GM18511 (cell line): ENCODE data around the gene JADE1.

ENCODE experiments used
- ATAC-seq: cut with Tn5 transposase; IDR thresholded peaks from one replicate; pipeline ENCODE4 v1.9.1; 2021; ENCODE audit warnings: mild to moderate bottlenecking, moderate library complexity; ENCODE audit not compliant: unreplicated experiment

JADE1 gene

GRCh38 chr4:128810331-128810870, 901 bp downstream of the JADE1 start:
- no peak for ATAC-seq

- peak; percentile 52 for ATAC-seq
These were observed 1.5 kb downstream of the JADE1 start for GRCh38 chr4:128810871-128811570.

- peak; percentile 55 for ATAC-seq
These were observed 2.3 kb downstream of the JADE1 start for GRCh38 chr4:128811571-128812441.

GRCh38 chr4:128812442-128813235, 3.1 kb downstream of the JADE1 start:
- ATAC-seq: peak; percentile 4

GRCh38 chr4:128813965-128814364, 4.5 kb downstream of the JADE1 start:
- no peak for ATAC-seq

- ATAC-seq: no peak
These were observed 8.9 kb downstream of the JADE1 start for GRCh38 chr4:128818442-128818841.

- no peak for ATAC-seq
These were observed 9.7 kb downstream of the JADE1 start for GRCh38 chr4:128819082-128819742.

GRCh38 chr4:128820671-128821070, 11.2 kb downstream of the JADE1 start:
- no peak for ATAC-seq

- ATAC-seq: no peak
These were observed 11.7 kb downstream of the JADE1 start for GRCh38 chr4:128821151-128821550.

- no peak for ATAC-seq
These were observed 13.6 kb downstream of the JADE1 start for GRCh38 chr4:128823025-128823661.

GRCh38 chr4:128825226-128825625, 15.7 kb downstream of the JADE1 start:
- no peak for ATAC-seq

GRCh38 chr4:128827296-128827695, 17.8 kb downstream of the JADE1 start:
- peak; percentile 27 for ATAC-seq

GRCh38 chr4:128830906-128831503, 21.5 kb downstream of the JADE1 start:
- no peak for ATAC-seq

GRCh38 chr4:128831531-128832242, 22.2 kb downstream of the JADE1 start:
- peak; percentile 73 for ATAC-seq

- ATAC-seq: peak; percentile 23
These were observed 22.7 kb downstream of the JADE1 start for GRCh38 chr4:128832243-128832625.

GRCh38 chr4:128835498-128836222, 26.2 kb downstream of the JADE1 start:
- no peak for ATAC-seq

GRCh38 chr4:128837198-128837597, 27.7 kb downstream of the JADE1 start:
- ATAC-seq: no peak

- no peak for ATAC-seq
These were observed 28.2 kb downstream of the JADE1 start for GRCh38 chr4:128837679-128838078.
